ENCODE results near the gene FGGY.
"Not testable (repeated sequence)": the region's sequence is repeated elsewhere in the genome, so short reads cannot be mapped to it uniquely, and the experiment has no call there.

Gene FGGY

GRCh38 chr1:59443310-59443709 lies 146.4 kb downstream of the FGGY start:
- DNase-seq (ENCODE audit: low read depth): no peak

DNA sequence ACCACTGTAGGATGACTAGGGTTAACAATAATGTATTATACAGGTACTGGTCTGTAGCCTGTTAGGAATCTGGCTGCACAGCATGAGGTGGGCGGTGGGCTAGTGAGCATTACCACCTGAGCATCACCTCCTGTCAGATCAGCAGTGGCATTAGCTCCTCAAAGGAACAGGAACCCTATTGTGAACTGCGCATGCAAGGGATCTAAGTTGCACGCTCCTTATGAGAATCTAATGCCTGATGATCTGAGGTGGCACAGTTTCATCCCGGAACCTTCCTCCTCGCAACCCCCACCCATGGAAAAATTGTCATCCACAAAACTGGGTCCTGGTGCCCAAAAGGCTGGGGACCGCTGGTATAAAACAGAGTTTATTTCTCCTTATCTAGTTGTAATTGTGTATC lies 147.6 kb downstream of the FGGY start:
- no peak for DNase-seq (ENCODE audit: low read depth)

DNA sequence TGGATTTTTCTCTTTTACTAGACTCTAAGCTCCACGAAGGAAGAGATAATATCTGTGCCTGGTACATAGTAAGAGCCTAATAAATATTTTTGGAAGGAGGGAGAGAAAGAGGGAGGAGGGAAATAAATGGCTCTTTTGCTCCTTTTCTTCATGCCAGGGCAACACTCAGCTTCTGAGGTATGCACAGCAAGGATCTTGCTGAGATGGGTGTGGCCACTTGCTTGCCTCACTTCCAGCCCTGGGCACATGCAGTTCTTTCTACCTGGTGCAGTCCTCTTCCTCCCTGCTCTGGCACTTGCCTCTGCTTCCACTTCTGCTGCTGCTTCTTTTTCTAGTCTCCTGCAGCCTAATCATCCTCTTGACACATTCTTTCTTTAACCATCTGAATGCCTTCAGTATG lies 148.1 kb downstream of the FGGY start:
- no peak for DNase-seq (ENCODE audit: low read depth)

- no peak for DNase-seq (ENCODE audit: low read depth)
Measured at GRCh38 chr1:59446257-59446901, 149.5 kb downstream of the FGGY start.

GRCh38 chr1:59452026-59452425 lies 155.1 kb downstream of the FGGY start:
- no peak for DNase-seq (ENCODE audit: low read depth)

GRCh38 chr1:59452559-59452958 lies 155.7 kb downstream of the FGGY start:
- no peak for DNase-seq (ENCODE audit: low read depth)

GRCh38 chr1:59453297-59453968 lies 156.5 kb downstream of the FGGY start:
- no peak for DNase-seq (ENCODE audit: low read depth)

DNA sequence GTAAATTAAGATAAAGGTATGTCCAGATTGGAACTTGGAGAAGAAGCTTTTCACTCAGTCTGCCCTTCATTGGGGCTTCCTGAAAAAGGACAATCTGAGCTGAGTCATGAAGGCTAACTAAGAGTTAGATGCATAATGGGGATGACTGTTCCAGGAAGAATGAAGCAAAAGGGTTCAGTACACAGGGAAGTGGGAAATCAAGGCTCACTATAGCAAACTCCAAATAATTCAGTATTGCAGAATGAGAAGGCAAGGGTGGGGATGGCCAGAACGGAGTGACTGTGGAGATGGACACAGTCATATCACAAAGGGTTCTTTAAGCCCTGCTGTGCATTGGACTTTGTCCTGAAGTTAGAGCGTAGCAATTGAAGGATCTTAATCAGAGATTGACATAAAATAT lies 158.3 kb downstream of the FGGY start:
- no peak for DNase-seq (ENCODE audit: low read depth)

DNA sequence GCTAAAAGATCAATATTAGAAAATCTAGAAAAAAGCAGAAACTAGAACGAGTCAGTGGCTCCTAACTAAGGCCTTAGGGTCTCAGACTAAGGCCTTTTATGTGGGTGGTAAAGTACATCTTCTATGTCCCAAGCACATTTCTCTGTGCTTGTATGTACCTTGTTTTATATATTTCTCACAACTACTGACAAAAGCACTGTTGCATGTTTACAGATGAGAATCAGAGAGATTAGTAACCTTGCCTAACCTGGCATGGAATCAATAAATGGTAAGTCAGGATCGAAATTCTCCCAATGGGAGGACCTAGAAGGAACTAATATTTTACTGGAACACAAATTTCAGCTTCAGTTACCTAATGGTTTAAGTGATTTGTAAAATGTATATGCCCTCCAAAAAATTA lies 160.9 kb downstream of the FGGY start:
- DNase-seq (ENCODE audit: low read depth): no peak

GRCh38 chr1:59458884-59459283 lies 162.0 kb downstream of the FGGY start:
- DNase-seq (ENCODE audit: low read depth): no peak

GRCh38 chr1:59462942-59463341 lies 166.0 kb downstream of the FGGY start:
- DNase-seq (ENCODE audit: low read depth): not testable (repeated sequence)

DNA sequence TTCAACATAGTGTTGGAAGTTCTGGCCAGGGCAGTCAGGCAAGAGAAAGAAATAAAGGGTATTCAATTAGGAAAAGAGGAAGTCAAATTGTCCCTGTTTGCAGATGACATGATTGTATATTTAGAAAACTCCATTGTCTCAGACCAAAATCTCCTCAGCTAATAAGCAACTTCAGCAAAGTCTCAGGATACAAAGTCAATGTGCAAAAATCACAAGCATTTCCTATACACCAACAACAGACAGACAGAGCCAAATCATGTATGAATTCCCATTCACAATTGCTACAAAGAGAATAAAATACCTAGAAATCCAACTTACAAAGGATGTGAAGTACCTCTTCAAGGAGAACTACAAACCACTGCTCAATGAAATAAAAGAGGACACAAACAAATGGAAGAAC lies 168.6 kb downstream of the FGGY start:
- DNase-seq (ENCODE audit: low read depth): not testable (repeated sequence)

DNA sequence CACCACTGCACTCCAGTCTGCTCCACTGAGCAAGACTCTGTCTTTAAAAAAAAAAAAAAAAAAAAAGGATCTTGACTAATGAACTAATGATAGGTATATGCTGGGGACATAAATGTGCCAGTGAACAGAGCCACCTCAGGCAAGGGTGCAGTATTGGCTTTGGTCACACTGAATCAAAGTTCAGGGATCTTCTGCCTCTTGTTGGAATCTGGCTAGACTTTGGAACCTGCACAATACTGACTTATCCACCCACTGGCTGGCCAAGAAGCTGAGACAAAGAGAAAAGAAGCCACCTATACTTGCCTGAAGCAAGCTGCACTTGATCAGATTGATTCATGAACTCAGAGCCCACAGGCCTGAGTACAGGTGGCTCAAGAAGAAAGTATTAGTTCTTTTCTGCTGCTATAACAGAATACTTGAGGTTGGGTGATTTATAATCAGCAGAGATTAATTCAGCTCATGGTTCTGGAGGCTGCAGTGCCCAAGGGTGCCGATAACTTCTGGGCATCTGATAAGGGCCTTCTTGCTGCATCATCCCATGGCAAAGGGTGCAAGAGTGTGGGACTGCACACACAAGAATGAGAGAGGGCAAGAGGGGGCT lies 172.0 kb downstream of the FGGY start:
- no peak for DNase-seq (ENCODE audit: low read depth)

DNA sequence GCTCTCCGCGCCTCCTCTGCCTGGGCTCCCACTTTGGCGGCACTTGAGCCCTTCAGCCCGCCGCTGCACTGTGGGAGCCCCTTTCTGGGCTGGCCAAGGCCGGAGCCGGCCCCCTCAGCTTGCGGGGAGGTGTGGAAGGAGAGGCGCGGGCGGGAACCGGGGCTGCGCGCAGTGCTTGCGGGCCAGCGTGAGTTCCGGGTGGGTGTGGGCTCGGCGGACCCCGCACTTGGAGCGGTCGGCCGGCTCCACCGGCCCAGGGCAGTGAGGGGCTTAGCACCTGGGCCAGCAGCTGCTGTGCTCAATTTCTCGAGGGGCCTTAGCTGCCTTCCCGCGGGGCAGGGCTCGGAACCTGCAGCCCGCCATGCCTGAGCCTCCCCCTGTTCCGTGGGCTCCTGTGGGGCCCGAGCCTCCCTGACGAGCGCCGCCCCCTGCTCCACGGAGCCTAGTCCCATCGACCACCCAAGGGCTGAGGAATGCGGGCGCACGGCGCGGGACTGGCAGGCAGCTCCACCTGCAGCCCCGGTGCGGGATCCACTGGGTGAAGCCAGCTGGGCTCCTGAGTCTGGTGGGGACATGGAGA lies 175.2 kb downstream of the FGGY start:
- not testable (repeated sequence) for DNase-seq (ENCODE audit: low read depth)

GRCh38 chr1:59473831-59474230 lies 176.9 kb downstream of the FGGY start:
- no peak for DNase-seq (ENCODE audit: low read depth)

- no peak for DNase-seq (ENCODE audit: low read depth)
Measured at GRCh38 chr1:59474496-59474895, 177.6 kb downstream of the FGGY start.

- no peak for DNase-seq (ENCODE audit: low read depth)
Measured at GRCh38 chr1:59475737-59476136, 178.8 kb downstream of the FGGY start.

GRCh38 chr1:59477286-59477685 lies 180.4 kb downstream of the FGGY start:
- no peak for DNase-seq (ENCODE audit: low read depth)

DNA sequence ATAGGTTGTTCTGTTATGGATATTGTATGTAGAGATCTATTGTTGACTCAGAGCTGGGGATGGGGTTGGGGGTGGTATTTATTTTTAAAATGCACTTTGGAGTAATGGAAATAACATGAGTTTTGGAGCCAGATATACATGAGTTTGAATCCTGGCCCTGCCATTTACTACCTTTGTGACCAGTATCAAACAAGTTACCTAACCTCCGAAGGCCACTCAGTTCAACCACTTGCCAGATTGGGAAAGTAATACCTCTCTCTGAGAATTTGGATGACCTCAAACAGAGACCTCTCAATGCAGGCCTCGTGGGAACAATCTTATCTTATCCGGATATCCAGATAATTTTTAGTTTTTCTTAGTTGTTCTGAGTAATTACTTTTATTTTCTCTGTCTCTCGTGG lies 181.0 kb downstream of the FGGY start:
- no peak for DNase-seq (ENCODE audit: low read depth)

DNA sequence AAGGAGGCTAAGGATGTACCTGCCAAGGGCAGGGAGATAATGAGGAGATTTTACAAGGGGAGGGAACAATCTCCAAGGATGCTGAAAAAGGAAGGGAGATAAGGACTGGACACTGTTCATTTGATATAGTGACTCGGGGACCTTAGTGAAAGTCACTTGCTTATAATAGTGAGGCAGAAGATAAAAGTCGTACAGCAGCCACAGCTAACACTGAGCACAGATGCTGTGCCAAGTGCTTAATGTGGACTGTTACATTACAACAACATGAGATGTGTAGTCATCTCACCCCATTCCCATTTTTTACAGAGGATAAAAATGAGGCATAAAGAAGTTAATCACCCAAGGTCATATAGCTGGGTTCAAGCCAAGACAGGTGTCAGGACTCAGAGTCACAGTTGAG lies 181.9 kb downstream of the FGGY start:
- DNase-seq (ENCODE audit: low read depth): no peak

GRCh38 chr1:59480188-59480888 lies 183.4 kb downstream of the FGGY start:
- no peak for DNase-seq (ENCODE audit: low read depth)

- DNase-seq (ENCODE audit: low read depth): no peak
Measured at GRCh38 chr1:59481881-59482505, 185.1 kb downstream of the FGGY start.
